ENCODE data around the gene WNT4.

The WNT4 gene

DNA sequence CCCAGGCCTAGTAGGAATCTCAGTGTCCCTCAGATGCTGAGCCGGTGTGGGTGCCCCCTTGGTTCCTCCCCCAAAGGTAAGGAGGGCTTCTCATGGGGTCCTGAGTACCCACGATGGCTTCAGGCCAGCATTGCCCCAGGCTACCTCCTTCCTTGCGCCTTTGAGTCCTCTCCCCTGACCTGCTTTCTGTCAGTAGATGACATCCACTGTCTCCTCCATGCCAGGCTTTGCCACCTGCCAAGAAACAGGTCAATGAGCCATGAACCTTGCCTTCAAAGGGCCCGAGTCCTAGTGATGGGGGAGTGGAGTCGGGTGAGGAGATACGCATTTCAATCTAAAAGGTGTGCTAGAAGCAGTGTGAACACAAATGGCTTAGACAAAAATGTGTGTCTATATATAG is 15.6 kb downstream of the WNT4 start:
- DNase-seq (ENCODE audit: low read depth), result no peak
- H3K4me3 ChIP-seq (replicated peaks; ENCODE audit: low read depth, low read length), result no peak overlapping the region
- TF ChIP-seq, protein P1, sequence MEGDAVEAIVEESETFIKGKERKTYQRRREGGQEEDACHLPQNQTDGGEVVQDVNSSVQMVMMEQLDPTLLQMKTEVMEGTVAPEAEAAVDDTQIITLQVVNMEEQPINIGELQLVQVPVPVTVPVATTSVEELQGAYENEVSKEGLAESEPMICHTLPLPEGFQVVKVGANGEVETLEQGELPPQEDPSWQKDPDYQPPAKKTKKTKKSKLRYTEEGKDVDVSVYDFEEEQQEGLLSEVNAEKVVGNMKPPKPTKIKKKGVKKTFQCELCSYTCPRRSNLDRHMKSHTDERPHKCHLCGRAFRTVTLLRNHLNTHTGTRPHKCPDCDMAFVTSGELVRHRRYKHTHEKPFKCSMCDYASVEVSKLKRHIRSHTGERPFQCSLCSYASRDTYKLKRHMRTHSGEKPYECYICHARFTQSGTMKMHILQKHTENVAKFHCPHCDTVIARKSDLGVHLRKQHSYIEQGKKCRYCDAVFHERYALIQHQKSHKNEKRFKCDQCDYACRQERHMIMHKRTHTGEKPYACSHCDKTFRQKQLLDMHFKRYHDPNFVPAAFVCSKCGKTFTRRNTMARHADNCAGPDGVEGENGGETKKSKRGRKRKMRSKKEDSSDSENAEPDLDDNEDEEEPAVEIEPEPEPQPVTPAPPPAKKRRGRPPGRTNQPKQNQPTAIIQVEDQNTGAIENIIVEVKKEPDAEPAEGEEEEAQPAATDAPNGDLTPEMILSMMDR (IDR thresholded peaks at IDR 0.05; ENCODE audit: low read length, missing control alignments), result no peak

DNA sequence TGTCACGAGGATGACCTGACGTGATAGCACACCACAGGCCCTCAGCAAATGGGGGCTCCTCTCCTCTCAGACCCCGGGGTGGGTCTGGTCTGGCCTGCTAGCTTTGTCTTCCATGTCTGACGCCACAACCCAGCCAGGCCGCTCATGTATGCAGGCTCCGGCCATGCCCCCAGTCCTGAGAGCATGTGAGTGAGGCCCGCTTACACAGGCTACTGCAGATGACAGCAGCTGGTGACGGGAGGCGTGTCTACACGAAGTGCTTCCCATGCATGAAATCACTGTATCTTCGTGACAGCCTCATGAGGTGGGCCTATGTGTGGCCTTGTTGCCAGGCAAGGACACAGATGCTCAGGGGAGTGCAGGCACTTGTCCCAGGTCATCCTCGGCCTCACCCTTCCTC is 16.4 kb downstream of the WNT4 start:
- no peak overlapping the region for H3K4me3 ChIP-seq (replicated peaks; ENCODE audit: low read depth, low read length)
- no peak for DNase-seq (ENCODE audit: low read depth)
- TF ChIP-seq, protein P1 (IDR thresholded peaks at IDR 0.05; ENCODE audit: low read length, missing control alignments), result no peak

DNA sequence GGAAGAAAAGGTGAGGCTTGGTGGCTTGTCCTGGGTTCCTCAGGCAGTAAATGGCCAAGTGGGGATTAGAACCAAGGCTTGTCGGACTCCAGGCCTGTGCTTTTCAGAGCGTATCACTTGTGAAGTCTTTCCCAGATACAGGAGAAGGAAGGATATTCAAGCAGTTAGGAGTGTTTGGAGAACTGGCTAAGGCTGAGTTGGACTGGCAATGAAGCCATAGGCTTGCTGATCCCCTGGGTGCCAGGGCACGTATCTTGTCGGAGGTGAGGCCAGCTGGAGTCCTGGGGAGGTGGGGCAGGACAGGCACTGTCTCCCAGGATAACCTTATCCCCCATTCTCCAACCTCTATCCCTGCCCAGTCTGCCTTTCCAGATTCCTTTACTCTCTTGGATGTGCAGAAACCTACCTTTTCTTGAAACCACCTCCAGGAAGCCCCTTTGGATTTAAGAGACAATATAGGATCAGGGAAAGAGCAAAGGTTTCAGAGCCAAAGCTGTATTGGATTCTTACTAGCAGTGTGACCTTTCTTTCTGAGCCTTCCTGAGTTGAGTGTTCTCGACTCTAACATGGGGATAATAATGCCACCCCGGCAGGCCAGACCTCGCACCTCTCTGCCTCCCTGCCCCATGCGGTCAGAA is 18.2 kb downstream of the WNT4 start:
- TF ChIP-seq, protein P1 (IDR thresholded peaks at IDR 0.05; ENCODE audit: low read length, missing control alignments), result no peak
- H3K4me3 ChIP-seq (replicated peaks; ENCODE audit: low read depth, low read length), result no peak overlapping the region
- no peak for DNase-seq (ENCODE audit: low read depth)

DNA sequence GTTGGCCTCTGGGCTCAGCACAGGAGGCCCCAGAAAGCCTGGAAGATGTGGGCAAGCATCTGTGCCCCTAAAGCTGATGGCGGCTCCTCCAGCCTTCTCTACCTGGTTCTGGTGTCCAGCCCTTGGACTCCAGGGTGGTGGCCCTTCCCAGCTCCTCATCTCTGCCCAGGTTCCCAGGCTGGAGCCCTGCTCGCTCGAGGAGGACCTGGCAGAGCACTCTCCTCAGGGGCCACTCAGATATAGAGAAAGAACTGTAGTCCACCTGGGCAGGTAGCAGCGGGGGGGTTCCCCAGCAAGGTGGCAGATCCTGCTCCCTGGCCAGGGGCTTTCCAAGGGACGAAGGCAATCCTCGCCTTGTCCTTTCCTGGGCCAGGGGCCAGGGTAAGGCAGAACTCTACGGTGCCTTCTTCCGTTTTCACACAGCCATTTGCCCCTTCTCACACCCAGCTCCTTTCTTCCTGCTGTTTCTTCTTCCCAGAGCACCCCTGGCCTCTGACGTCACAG is 18.9 kb downstream of the WNT4 start:
- H3K4me3 ChIP-seq (replicated peaks; ENCODE audit: low read depth, low read length), result no peak overlapping the region
- TF ChIP-seq, protein P1 (IDR thresholded peaks at IDR 0.05; ENCODE audit: low read length, missing control alignments), result no peak
- DNase-seq (ENCODE audit: low read depth), result no peak

DNA sequence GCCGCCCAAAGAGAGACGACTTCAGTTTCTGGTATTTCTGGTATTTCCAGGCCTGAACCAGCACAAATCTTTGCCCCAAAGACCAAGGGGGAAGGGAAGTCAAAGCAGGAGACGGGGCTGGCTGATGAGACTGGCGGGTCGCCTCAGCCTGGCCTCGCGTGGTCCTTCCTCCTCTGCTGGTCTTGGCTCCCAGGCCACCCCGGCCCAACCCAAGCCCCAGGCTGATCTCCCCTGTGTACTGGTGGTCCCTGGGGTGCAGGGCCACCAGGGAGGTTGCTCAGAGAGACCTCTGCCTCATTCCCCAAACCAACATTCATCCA is 19.9 kb downstream of the WNT4 start:
- no peak for DNase-seq (ENCODE audit: low read depth)
- TF ChIP-seq, protein P1 (IDR thresholded peaks at IDR 0.05; ENCODE audit: low read length, missing control alignments), result no peak
- H3K4me3 ChIP-seq (replicated peaks; ENCODE audit: low read depth, low read length), result no peak overlapping the region

DNA sequence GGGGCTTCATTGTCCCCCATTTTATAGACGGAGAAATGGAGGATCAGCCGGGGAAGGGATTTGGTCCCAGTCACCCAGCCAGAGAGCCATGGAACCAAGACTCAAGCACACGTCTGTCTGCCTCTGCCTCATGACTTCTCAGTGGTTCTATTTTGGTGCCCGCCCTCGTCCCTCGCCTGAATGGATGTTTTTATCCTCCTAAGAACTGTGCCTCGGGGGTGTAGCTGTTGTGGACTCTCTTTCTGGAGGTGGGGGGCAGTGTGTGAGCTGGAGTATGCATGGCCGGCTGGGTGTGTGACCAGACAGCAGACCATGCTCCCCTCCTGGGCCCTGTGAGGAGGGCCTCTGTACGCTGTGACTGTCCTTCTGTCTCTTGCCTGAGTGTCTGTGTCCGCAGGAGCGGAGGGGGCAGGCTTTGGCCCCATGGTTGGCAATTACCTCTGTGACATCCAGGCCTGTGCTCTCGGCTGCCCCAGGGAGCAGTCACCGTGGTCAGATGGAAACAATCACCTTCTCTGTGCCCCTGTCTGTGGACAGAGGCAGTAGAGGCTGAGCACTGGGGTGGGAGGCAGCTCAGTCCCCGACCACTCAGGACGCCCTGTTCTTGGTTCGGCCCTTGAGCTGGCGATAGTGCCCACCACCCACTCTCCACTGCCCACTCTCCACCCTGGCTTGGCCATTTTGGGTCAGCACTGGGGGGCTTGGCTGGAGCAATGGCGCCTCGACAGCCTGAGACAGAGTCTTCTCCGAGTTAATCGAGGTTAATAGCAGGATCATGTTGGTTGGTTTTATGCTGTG is 20.4 kb downstream of the WNT4 start:
- DNase-seq (ENCODE audit: low read depth), result no peak

More for the DNA sequence above, 20.4 kb downstream of the WNT4 start:
- TF ChIP-seq, protein P1 (IDR thresholded peaks at IDR 0.05; ENCODE audit: low read length, missing control alignments), result no peak
- H3K4me3 ChIP-seq (replicated peaks; ENCODE audit: low read depth, low read length), result no peak overlapping the region
